SKM-1 treated with dmso at 0.1 percent for 144 hours (cell line): ENCODE results near the gene GTF2F2.

Experiments
- DNase-seq: peaks from one replicate; lab custom pipeline; 2025; ENCODE audit not compliant: unreplicated experiment; lab: John Stamatoyannopoulos, UW

GTF2F2 gene

DNA sequence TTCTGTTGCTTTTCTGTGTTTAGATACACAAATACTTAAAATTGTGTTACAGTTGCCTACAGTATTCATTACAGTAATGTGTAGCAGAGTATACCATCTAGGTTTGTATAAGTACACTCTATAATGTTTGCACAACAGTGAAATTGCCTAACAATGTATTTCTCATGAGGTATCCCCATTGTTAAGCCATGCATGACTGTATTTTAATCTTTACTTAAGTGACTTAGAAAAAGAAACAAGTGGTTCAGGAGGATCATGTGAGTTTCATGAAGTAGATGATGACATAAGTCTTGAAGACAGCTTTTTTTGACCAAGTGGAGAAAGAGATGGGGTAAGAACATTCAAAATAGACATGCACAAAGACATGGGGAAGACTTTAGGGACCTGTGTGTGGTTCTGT, 88.9 kb downstream of the GTF2F2 start:
- DNase-seq, result no peak

DNA sequence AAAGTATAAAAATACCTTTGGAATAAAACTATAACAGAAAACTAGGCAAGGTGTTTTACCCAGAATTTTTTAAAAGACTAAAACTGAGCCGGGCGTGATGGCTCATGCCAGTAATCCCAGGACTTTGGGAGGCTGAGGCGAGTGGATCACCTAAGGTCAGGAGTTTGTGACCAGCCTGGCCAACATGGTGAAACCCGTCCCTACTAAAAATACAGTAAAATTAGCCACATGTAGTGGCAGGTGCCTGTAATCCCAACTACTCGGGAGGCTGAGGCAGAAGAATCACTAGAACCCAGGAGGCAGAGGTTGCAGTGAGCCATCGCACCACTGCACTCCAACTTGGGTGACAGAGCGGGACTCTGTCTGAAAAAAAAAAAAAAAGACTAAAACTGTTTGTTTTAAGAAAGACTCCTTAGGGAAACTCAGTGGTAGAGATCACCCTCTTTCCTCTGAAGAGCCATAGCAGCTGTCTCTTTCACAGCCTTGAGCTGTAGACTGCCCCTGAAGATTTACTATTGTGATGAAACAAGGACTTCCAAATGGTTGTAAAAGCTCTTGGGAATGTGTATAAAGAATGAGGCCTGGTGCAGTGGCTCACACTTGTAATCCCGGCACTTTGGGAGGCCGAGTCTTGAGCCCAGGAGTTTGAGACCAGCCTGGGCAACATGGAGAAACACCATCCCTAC, 95.2 kb downstream of the GTF2F2 start:
- no peak for DNase-seq

GRCh38 chr13:45216193-45216592, 95.9 kb downstream of the GTF2F2 start:
- no peak for DNase-seq

- no peak for DNase-seq
These were observed 98.4 kb downstream of the GTF2F2 start for GRCh38 chr13:45218689-45219088.

- DNase-seq, result no peak
These were observed 99.0 kb downstream of the GTF2F2 start for GRCh38 chr13:45219123-45219891.

GRCh38 chr13:45219938-45220375, 99.6 kb downstream of the GTF2F2 start:
- no peak for DNase-seq

GRCh38 chr13:45220403-45220802, 100.1 kb downstream of the GTF2F2 start:
- DNase-seq, result no peak

DNA sequence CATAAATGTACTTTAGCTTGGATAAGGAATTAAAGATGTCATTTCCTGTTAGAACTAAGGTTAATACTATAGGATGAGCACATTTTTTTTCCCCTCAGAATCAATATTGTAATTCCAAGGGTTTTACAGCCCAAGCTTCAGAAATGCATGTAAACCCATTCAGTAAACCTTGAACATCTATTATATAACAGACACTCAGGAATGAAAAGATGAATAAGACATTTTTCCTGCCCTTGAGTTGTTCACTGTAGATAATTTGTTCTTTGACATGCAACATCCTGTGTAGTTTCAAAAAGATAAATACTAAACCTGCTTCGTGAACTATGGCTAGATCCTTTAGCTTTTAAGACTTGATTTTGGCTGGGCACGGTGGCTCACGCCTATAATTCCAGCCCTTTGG, 102.2 kb downstream of the GTF2F2 start:
- DNase-seq, result no peak

DNA sequence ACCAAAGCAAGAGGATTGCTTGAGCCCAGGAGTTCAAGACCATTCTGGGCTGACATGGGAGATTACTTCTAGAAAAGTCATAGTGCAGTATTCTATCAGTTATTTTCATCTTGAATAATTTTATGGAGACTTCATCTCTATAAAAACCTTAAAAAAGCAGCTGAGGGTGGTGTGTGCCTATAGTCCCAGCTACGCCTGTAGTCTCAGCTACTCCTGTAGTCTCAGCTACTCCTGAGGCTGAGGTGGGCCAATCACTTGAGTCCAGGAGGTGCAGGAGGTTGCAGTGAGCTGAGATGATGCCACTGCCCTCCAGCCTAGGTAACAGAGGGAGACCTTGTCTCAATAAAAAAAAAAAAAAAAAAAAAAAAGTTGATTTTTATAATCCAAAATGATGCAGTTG, 102.6 kb downstream of the GTF2F2 start:
- no peak for DNase-seq

- DNase-seq, result no peak
These were observed 103.9 kb downstream of the GTF2F2 start for GRCh38 chr13:45224176-45224575.

- no peak for DNase-seq
These were observed 105.1 kb downstream of the GTF2F2 start for GRCh38 chr13:45225370-45225769.

GRCh38 chr13:45226024-45226423, 105.7 kb downstream of the GTF2F2 start:
- no peak for DNase-seq

DNA sequence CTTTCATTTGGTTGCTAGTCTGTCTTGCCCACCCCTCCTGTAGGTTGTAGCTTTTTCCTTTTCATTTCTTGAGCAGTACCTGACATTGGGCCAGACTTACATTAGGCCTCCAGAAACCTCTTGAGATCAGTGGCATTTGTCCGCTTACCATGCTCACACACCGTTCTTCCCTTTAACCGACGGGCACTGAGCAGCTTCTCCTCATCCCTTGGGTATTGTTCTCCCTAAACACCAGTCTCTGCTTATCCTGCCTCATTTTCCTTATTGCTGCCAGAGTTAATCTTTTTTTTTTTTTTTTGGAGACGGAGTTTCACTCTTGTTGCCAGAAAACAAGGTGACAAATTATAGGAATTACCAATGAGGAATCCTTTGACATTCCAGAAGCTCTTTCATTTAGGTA, 107.7 kb downstream of the GTF2F2 start:
- DNase-seq, result no peak

DNA sequence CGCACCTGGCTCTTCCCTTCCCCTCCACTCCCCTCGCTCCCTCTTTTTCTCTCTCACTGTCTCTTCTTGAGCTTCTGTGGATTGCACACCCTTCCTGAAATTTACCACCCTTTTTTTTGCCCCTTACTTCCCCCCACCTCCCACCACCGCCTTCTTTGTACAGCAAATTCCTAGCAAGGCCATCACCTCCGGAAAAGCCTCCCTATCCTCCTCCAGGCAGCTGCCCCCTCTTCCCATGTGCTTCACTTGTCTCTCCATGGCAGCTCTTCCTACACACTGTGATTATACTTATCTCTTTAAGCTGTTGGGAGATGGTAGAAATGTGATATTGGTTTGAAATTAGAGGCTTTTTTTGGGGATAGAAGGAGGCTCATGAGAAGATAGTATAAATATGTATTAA, 108.9 kb downstream of the GTF2F2 start:
- DNase-seq, result no peak

DNA sequence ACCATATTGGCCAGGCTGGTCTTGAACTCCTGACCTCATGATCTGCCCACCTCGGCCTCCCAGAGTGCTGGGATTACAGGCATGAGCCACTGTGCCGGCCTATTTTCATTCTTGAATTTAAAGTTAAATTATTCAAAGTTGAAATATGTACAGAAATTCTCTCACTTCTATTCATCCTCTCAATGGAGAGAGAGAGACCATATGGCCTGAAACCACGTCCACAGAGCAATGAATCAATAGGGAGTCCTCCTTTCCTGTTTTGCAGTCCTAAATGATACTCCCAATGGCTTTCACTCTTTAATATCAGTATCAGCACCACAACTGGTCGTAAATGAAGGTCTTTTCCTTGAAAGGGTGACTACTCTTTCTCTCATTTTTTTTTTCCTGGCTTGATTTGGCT, 111.0 kb downstream of the GTF2F2 start:
- no peak for DNase-seq

DNA sequence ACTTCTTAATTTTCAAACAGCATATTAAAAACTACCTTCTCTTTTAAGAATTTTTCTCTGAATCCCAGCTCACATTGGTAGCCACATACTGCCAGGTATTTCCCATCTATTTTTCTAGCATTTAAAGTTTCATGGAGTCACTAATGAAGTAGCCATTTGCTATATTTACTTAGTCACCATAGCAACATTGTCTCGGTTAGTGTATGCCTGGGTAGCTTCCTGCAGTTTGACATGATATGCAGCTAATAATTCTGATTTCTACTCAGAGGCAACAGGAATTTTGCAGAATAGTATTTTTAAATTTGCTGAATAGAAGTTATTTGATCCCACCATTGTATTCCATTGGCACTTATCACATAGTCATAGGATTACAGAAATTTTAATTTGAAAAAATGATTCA, 111.4 kb downstream of the GTF2F2 start:
- DNase-seq, result no peak

DNA sequence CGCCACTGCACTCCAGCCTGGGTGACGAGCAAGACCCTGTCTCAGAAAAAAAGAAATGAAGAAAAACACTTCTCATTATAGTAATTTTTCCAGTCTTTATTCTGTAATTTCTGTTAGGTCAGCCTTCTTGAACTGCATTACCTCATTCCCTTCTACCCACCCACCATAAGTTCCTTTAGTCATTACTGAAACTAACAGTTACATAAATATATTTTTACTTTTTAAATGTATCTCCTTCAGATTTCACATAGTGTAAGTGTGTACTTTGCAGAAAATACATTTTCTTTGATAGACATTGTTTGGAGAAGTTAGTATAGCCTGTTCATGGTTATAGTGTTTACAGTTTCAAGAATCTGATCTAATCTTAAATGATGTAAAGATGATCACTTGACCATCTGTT, 112.3 kb downstream of the GTF2F2 start:
- DNase-seq, result no peak

GRCh38 chr13:45238945-45239795, 118.9 kb downstream of the GTF2F2 start:
- DNase-seq, result no peak

DNA sequence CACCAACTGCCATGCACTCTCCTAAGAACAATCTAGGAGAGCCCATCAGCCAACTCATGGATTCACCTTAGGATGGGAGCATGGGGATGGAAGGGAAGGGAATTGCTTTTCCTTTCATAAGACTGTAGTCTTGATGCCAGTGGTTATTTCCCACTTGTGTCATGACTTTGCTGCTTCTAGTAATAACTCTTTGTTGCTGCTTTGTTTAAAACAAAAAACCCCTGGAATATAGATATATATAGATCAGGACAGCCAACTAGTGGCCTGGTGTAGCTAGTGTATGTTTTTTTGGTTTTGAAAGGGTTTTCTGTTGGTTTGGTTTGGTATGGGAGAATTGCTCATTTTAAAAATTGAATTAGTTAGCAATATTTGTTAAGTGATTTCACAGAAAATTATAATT, 119.8 kb downstream of the GTF2F2 start:
- no peak for DNase-seq

DNA sequence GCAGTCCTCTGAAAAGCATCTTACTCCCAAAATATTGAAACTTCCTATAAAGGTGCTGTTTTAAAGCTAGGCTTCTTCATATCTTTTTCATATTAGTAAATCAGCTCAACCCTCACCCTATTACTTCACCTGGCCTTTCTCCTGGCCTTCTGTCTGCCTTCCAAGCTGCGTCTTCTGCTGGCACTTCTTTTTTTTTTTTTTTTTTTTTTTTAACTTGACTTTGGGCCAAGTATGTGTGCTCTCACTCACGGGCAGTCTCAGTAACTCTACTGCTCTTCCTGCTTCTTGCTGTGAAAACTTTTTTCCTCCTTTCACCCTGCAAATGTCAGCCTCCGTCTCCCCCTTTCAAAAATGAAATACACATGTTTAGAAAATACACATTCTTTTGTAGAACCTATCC, 121.8 kb downstream of the GTF2F2 start:
- DNase-seq, result no peak

DNA sequence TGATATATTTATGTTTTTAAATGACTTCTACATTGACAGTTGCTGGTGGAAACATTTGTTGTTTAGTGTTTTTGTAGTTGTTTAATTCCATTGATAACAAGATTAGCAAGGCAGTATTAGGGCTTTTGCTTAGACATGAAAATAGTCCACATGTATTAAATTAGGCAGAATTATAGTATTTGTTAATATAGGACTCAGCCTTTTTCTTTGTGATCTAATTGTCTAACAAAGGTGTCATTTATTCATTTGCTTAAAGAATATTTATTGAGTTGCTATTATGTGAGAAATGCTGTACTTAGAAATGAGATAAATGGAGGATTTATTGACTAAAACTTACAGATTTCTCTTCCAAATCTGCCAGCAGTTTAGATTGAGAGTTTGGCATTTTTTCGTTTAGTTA, 122.2 kb downstream of the GTF2F2 start:
- no peak for DNase-seq

DNA sequence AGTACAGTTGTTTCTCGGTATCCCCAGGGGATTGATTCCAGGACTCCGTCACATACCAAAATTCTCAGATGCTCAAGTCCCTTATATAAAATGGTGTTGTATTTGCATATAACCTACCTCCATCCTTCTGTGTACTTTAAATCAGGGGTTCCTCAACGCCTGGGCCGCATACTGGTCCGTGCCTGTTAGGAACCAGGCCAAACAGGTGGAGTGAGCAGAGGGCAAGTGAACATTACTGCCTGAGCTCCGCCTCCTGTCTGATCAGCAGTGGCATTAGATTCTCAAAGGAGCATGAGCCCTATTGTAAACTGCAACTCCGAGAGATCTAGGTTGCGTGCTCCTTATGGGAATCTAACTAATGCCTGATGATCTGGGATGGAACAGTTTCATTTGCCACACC, 122.8 kb downstream of the GTF2F2 start:
- no peak for DNase-seq
